ENCODE data around the gene ROBO1. TPM values are rescaled to one million over a fixed set of nuclear protein-coding genes. Genes with fewer than 3 reads are reported as not detected.

The ROBO1 gene
- total and polyA plus RNA-seq, 2 experiments from 2014 or later = 18.8 to 31.9 TPM

- no peaks in the 10 kb centered on the region for H3K79me2 ChIP-seq (ENCODE audit: insufficient read depth)
These were observed 537.5 kb downstream of the ROBO1 start for GRCh38 chr3:79230266-79230665.

GRCh38 chr3:79217096-79217495 lies 550.7 kb downstream of the ROBO1 start:
- H3K4me2 ChIP-seq (ENCODE audit: unreplicated experiment) = no peak overlapping the region
- H3K9ac ChIP-seq = no peak overlapping the region
- no peak for DNase-seq
- H3K36me3 ChIP-seq (ENCODE audit: low read depth) = no peaks in the 10 kb centered on the region
- WGBS, 2 experiments (ENCODE audit: low coverage in 1 of 2, low lambda C conversion rate in 2 of 2, missing lambda C conversion rate in 2 of 2) = 55 to 65% methylated on average over 2 of the region's 2 CpGs
- no peaks in the 10 kb centered on the region for H3K9me2 ChIP-seq (ENCODE audit: insufficient read depth)
- in situ Hi-C loops (cut with MboI) = no loop called here
- H3K4me1 ChIP-seq (ENCODE audit: insufficient read depth) = no peaks in the 10 kb centered on the region
- H3K4me3 ChIP-seq = no peak overlapping the region
- no peak for TF ChIP-seq EZH2phosphoT487 (IDR thresholded peaks at IDR 0.05; ENCODE audit: insufficient read depth, low read depth)
- no peak for TF ChIP-seq EZH2 (IDR thresholded peaks at IDR 0.05; ENCODE audit: insufficient read depth, poor library complexity, severe bottlenecking)
- H4K20me1 ChIP-seq (ENCODE audit: insufficient read depth) = no peaks in the 10 kb centered on the region
- H3K79me2 ChIP-seq (ENCODE audit: insufficient read depth) = no peaks in the 10 kb centered on the region
- no peak overlapping the region for H3K27ac ChIP-seq
- H3K27me3 ChIP-seq (replicated peaks; ENCODE audit: insufficient read depth) = no peaks in the 10 kb centered on the region
- 0 out of 2 replicates have a peak overlapping the region, but pooled peaks have one; percentile 0 for H2AFZ ChIP-seq
- no peaks in the 10 kb centered on the region for H3K9me3 ChIP-seq (ENCODE audit: low read depth)
- no peaks in the 10 kb centered on the region for H3F3A ChIP-seq (ENCODE audit: insufficient read depth)

More at GRCh38 chr3:79230266-79230665, 537.5 kb downstream of the ROBO1 start:
- Histone ChIP-seq H2AFZ (no peak overlapping the region), H3K9me2 (ENCODE audit: insufficient read depth) (no peaks in the 10 kb centered on the region), H3K27ac (no peak overlapping the region), H3K4me1 (ENCODE audit: insufficient read depth) (no peaks in the 10 kb centered on the region), H4K20me1 (ENCODE audit: insufficient read depth) (no peaks in the 10 kb centered on the region), H3K9ac (no peak overlapping the region), H3K9me3 (ENCODE audit: low read depth) (no peaks in the 10 kb centered on the region), H3K36me3 (ENCODE audit: low read depth) (no peaks in the 10 kb centered on the region), H3F3A (ENCODE audit: insufficient read depth) (no peaks in the 10 kb centered on the region), H3K27me3 (replicated peaks; ENCODE audit: insufficient read depth) (no peaks in the 10 kb centered on the region), H3K4me3 (no peak overlapping the region), H3K4me2 (ENCODE audit: unreplicated experiment) (no peak overlapping the region)
- TF ChIP-seq EZH2 (IDR thresholded peaks at IDR 0.05; ENCODE audit: insufficient read depth, poor library complexity, severe bottlenecking) (no peak), EZH2phosphoT487 (IDR thresholded peaks at IDR 0.05; ENCODE audit: insufficient read depth, low read depth) (no peak)
- DNase-seq = no peak
- in situ Hi-C loops (cut with MboI) = no loop called here
- 87 to 89% methylated on average over 1 of the region's 1 CpG for WGBS, 2 experiments (ENCODE audit: low coverage in 1 of 2, low lambda C conversion rate in 2 of 2, missing lambda C conversion rate in 2 of 2)

DNA sequence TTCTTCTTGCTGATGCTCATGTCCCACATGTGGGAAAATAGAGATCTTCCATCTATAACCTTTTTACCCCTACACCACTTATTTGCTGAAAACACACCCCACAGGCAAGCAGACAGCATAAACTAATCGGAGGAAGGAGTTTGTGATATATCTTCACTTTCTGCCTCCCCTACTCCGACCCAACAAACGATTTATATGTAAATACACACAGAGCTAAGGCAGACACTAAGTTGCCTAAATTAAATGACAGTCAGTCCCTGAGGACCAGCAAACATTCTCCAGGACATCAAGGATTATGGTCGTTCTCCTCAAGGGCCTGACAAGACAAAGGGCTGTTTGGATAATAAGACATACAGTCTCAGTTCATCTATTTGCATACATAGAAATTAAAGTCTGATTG lies 552.5 kb downstream of the ROBO1 start:
- TF ChIP-seq EZH2 (IDR thresholded peaks at IDR 0.05; ENCODE audit: insufficient read depth, poor library complexity, severe bottlenecking) = no peak
- no peak for TF ChIP-seq EZH2phosphoT487 (IDR thresholded peaks at IDR 0.05; ENCODE audit: insufficient read depth, low read depth)
- H3K4me3 ChIP-seq = no peak overlapping the region
- in situ Hi-C loops (cut with MboI) = no loop called here
- no peaks in the 10 kb centered on the region for H3K36me3 ChIP-seq (ENCODE audit: low read depth)
- no peak overlapping the region for H2AFZ ChIP-seq
- no peaks in the 10 kb centered on the region for H3K4me1 ChIP-seq (ENCODE audit: insufficient read depth)
- no peaks in the 10 kb centered on the region for H3K9me3 ChIP-seq (ENCODE audit: low read depth)
- H3K4me2 ChIP-seq (ENCODE audit: unreplicated experiment) = no peak overlapping the region
- no peak overlapping the region for H3K9ac ChIP-seq
- H3F3A ChIP-seq (ENCODE audit: insufficient read depth) = no peaks in the 10 kb centered on the region
- no peak overlapping the region for H3K27ac ChIP-seq
- H3K27me3 ChIP-seq (replicated peaks; ENCODE audit: insufficient read depth) = no peaks in the 10 kb centered on the region
- H4K20me1 ChIP-seq (ENCODE audit: insufficient read depth) = no peaks in the 10 kb centered on the region
- no peaks in the 10 kb centered on the region for H3K9me2 ChIP-seq (ENCODE audit: insufficient read depth)
- no peak for DNase-seq
- WGBS, 2 experiments (ENCODE audit: low coverage in 1 of 2, low lambda C conversion rate in 2 of 2, missing lambda C conversion rate in 2 of 2) = 58 to 67% methylated on average over 4 of the region's 4 CpGs
- no peaks in the 10 kb centered on the region for H3K79me2 ChIP-seq (ENCODE audit: insufficient read depth)

GRCh38 chr3:79211586-79212359 lies 556.0 kb downstream of the ROBO1 start:
- Histone ChIP-seq H3K9me2 (ENCODE audit: insufficient read depth) (no peaks in the 10 kb centered on the region), H3K9me3 (ENCODE audit: low read depth) (no peaks in the 10 kb centered on the region), H3K36me3 (ENCODE audit: low read depth) (no peaks in the 10 kb centered on the region), H3F3A (ENCODE audit: insufficient read depth) (no peaks in the 10 kb centered on the region), H3K79me2 (ENCODE audit: insufficient read depth) (no peaks in the 10 kb centered on the region), H3K4me2 (ENCODE audit: unreplicated experiment) (no peak overlapping the region), H3K4me3 (no peak overlapping the region), H3K9ac (no peak overlapping the region), H4K20me1 (ENCODE audit: insufficient read depth) (no peaks in the 10 kb centered on the region), H2AFZ (no peak overlapping the region), H3K27ac (no peak overlapping the region), H3K27me3 (replicated peaks; ENCODE audit: insufficient read depth) (no peaks in the 10 kb centered on the region), H3K4me1 (ENCODE audit: insufficient read depth) (no peaks in the 10 kb centered on the region)
- 82 to 87% methylated on average over 12 of the region's 12 CpGs for WGBS, 2 experiments (ENCODE audit: low coverage in 1 of 2, low lambda C conversion rate in 2 of 2, missing lambda C conversion rate in 2 of 2)
- in situ Hi-C loops (cut with MboI) = no loop called here
- no peak for DNase-seq
- no peak for TF ChIP-seq EZH2 (IDR thresholded peaks at IDR 0.05; ENCODE audit: insufficient read depth, poor library complexity, severe bottlenecking)
- no peak for TF ChIP-seq EZH2phosphoT487 (IDR thresholded peaks at IDR 0.05; ENCODE audit: insufficient read depth, low read depth)
